Hepatocyte (in vitro differentiated cells): ENCODE data around the gene DTNBP1. TPM values are rescaled to one million over a fixed set of nuclear protein-coding genes. Genes with fewer than 3 reads are reported as not detected.

Experiments
- DNase-seq: peaks from one replicate; pipeline ENCODE4 v3.0.0-alpha.2; 2016; ENCODE audit warnings: low spot score
- H2AFZ ChIP-seq: fragments of 200-600 bp; sonication (generic); 2 replicates; pipeline ENCODE4 v1.6.0; 2016; ENCODE audit warnings: antibody characterized with exemption, mild to moderate bottlenecking
- H3K27ac ChIP-seq: fragments of 200-600 bp; sonication (generic); 2 replicates; pipeline ENCODE4 v1.5.1; 2016; ENCODE audit warnings: mild to moderate bottlenecking
- H3K27me3 ChIP-seq: fragments of 200-600 bp; sonication (generic); 2 replicates; pipeline ENCODE4 v1.6.1; 2016
- H3K36me3 ChIP-seq: fragments of 200-600 bp; sonication (generic); replicated peaks from 2 replicates; pipeline ENCODE4 v1.5.1; 2016; ENCODE audit warnings: low read depth; ENCODE audit not compliant: insufficient read depth
- H3K4me1 ChIP-seq: fragments of 200-600 bp; sonication (generic); 2 replicates; pipeline ENCODE4 v1.5.1; 2016; ENCODE audit warnings: mild to moderate bottlenecking, moderate library complexity; ENCODE audit not compliant: insufficient read depth
- H3K4me2 ChIP-seq: fragments of 200-600 bp; sonication (generic); 2 replicates; pipeline ENCODE4 v1.6.0; 2016
- H3K4me3 ChIP-seq: fragments of 200-600 bp; sonication (generic); 2 replicates; pipeline ENCODE4 v1.5.1; 2016; ENCODE audit warnings: mild to moderate bottlenecking
- H3K79me2 ChIP-seq: fragments of 200-600 bp; sonication (generic); 2 replicates; pipeline ENCODE4 v1.6.0; 2017; ENCODE audit warnings: mild to moderate bottlenecking
- H3K9me2 ChIP-seq: fragments of 200-600 bp; sonication (generic); replicated peaks from 2 replicates; pipeline ENCODE4 v1.6.0; 2017; ENCODE audit warnings: mild to moderate bottlenecking; ENCODE audit not compliant: insufficient read depth
- H3K9me3 ChIP-seq: fragments of 200-600 bp; sonication (generic); 2 replicates; pipeline ENCODE4 v1.5.1; 2016; ENCODE audit warnings: low read depth, mild to moderate bottlenecking
- H4K20me1 ChIP-seq: fragments of 200-600 bp; sonication (generic); 2 replicates; pipeline ENCODE4 v1.6.0; 2016; ENCODE audit warnings: mild to moderate bottlenecking; ENCODE audit not compliant: insufficient read depth, poor library complexity, severe bottlenecking
- EZH2 ChIP-seq: fragments of 200-600 bp; sonication (generic); IDR thresholded peaks from 2 replicates; pipeline ENCODE4 v1.6.1; 2016; ENCODE audit warnings: antibody characterized with exemption, mild to moderate bottlenecking, borderline replicate concordance
- EZH2phosphoT487 ChIP-seq: fragments of 200-600 bp; sonication (generic); IDR thresholded peaks from one replicate; pipeline ENCODE4 v1.6.1; 2018; ENCODE audit warnings: antibody characterized with exemption, mild to moderate bottlenecking, low read depth, moderate library complexity; ENCODE audit not compliant: unreplicated experiment, severe bottlenecking
- WGBS: methylation state at CpG from one replicate; pipeline ENCODE4 v1.1.6; 2016; ENCODE audit warnings: low lambda C conversion rate; ENCODE audit errors: missing lambda C conversion rate; 5-methylcytosine and 5-hydroxymethylcytosine counted together
- polyA plus RNA-seq: library from polyadenylated mRNA; unstranded; fragments of >200 nt; fragmentation: Nextera tagmentation; extraction: Ambion mirVana; gene quantifications from 2 replicates; pipeline ENCODE4 v1.2.1, GENCODE V29; 2016
- total RNA-seq: library from RNA; depleted of rRNA; stranded (reverse); fragments of >200 nt; gene quantifications from 2 replicates; pipeline ENCODE4 v1.2.3, GENCODE V29; 2014
- TF ChIP-seq, protein P1 (sequence below): fragments of 200-600 bp; sonication (generic); IDR thresholded peaks from 2 replicates; pipeline ENCODE4 v1.5.1; 2016; ENCODE audit warnings: antibody characterized with exemption, mild to moderate bottlenecking; ENCODE audit not compliant: poor library complexity

The DTNBP1 gene
- total and polyA plus RNA-seq, 2 experiments from 2014 or later, result 3.4 to 25.6 TPM

- DNase-seq, result no peak
- Histone ChIP-seq H3K79me2 (no peaks in the 10 kb centered on the region), H3K36me3 (no peaks in the 10 kb centered on the region), H3K4me3 (no peak overlapping the region), H3K27me3 (no peaks in the 10 kb centered on the region), H2AFZ (no peak overlapping the region), H3K27ac (no peak overlapping the region), H3K4me2 (no peak overlapping the region), H3K4me1 (peaks cover 5% of the 10 kb centered on the region), H4K20me1 (no peaks in the 10 kb centered on the region), H3K9me3 (no peaks in the 10 kb centered on the region), H3K9me2 (no peaks in the 10 kb centered on the region)
- TF ChIP-seq EZH2, result no peak
- TF ChIP-seq, protein P1, sequence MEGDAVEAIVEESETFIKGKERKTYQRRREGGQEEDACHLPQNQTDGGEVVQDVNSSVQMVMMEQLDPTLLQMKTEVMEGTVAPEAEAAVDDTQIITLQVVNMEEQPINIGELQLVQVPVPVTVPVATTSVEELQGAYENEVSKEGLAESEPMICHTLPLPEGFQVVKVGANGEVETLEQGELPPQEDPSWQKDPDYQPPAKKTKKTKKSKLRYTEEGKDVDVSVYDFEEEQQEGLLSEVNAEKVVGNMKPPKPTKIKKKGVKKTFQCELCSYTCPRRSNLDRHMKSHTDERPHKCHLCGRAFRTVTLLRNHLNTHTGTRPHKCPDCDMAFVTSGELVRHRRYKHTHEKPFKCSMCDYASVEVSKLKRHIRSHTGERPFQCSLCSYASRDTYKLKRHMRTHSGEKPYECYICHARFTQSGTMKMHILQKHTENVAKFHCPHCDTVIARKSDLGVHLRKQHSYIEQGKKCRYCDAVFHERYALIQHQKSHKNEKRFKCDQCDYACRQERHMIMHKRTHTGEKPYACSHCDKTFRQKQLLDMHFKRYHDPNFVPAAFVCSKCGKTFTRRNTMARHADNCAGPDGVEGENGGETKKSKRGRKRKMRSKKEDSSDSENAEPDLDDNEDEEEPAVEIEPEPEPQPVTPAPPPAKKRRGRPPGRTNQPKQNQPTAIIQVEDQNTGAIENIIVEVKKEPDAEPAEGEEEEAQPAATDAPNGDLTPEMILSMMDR, result no peak
- no peak for TF ChIP-seq EZH2phosphoT487
- WGBS, result 92% methylated on average over 12 of the region's 12 CpGs
These were observed 129.3 kb downstream of the DTNBP1 start for GRCh38 chr6:15533379-15534026.

GRCh38 chr6:15531973-15532372 lies 130.9 kb downstream of the DTNBP1 start:
- WGBS, result 85% methylated on average over 7 of the region's 7 CpGs
- H3K36me3 ChIP-seq, result no peaks in the 10 kb centered on the region

DNA sequence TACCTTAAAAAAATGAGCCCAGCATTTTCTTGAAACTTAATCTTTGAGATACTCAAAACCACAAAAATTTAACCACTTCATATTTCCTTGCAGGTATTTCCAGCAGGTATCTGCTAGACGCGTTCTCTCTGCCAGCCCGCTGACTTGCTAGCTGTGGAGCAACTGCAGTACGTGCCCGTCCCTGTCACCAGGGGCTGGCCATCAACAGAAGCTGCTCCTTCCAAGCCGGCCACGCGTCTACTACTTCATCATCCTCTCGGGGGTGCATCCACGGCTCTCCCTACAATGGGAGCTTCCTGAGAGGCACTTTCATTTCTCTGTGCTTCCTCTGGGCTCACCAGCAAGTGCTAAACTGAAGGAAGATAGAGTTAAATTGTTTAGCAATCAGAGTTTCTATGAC lies 132.4 kb downstream of the DTNBP1 start:
- H3K4me2 ChIP-seq, result no peak overlapping the region
- H3K79me2 ChIP-seq, result no peaks in the 10 kb centered on the region
- WGBS, result 91% methylated on average over 10 of the region's 10 CpGs
- H3K27ac ChIP-seq, result no peak overlapping the region
- no peaks in the 10 kb centered on the region for H3K4me1 ChIP-seq
- TF ChIP-seq EZH2 (no peak), EZH2phosphoT487 (no peak)
- TF ChIP-seq, protein P1, result no peak
- H2AFZ ChIP-seq, result no peak overlapping the region
- H3K4me3 ChIP-seq, result no peak overlapping the region
- no peaks in the 10 kb centered on the region for H3K9me2 ChIP-seq
- no peaks in the 10 kb centered on the region for H3K9me3 ChIP-seq
- no peaks in the 10 kb centered on the region for H3K36me3 ChIP-seq
- H3K27me3 ChIP-seq, result no peaks in the 10 kb centered on the region
- no peak for DNase-seq
- H4K20me1 ChIP-seq, result no peaks in the 10 kb centered on the region

More at GRCh38 chr6:15531973-15532372, 130.9 kb downstream of the DTNBP1 start:
- TF ChIP-seq EZH2 (no peak), EZH2phosphoT487 (no peak)
- TF ChIP-seq, protein P1, result no peak
- no peak for DNase-seq
- Histone ChIP-seq H3K9me2 (no peaks in the 10 kb centered on the region), H3K4me1 (peaks cover 5% of the 10 kb centered on the region), H3K4me2 (no peak overlapping the region), H3K27me3 (no peaks in the 10 kb centered on the region), H3K79me2 (no peaks in the 10 kb centered on the region), H2AFZ (no peak overlapping the region), H3K27ac (no peak overlapping the region), H3K9me3 (no peaks in the 10 kb centered on the region), H3K4me3 (no peak overlapping the region), H4K20me1 (no peaks in the 10 kb centered on the region)
